Cardiac fibroblast (primary cell): ENCODE data around the gene ATOSA.

ENCODE experiments used
- DNase-seq, 2 donors: peaks; one replicate each; pipeline versions ENCODE4 v3.0.0 to v3.0.0-alpha.2; 2010; ENCODE audit warnings: low read depth in 2 of 2
- H3K4me3 ChIP-seq, 2 donors: replicated peaks in 1 of 2; 1 replicate in 1 of 2; 2 replicates in 1 of 2; pipeline ENCODE4 v1.5.1; 2011; ENCODE audit warnings: low read depth in 2 of 2, low read length in 2 of 2, mild to moderate bottlenecking in 2 of 2, moderate library complexity in 1 of 2
- CTCF ChIP-seq: IDR thresholded peaks from one replicate; pipeline ENCODE4 v1.5.1; 2011; ENCODE audit warnings: low read depth, mild to moderate bottlenecking, low read length, inconsistent platforms

Gene ATOSA

GRCh38 chr15:52679232-52680040 lies at the start of gene ATOSA:
ATOSA (minus strand) TSS chr15:52679388; CDS start chr15:52678021, 1,367 bp downstream.
- peak within 1 kb of the TSS; percentile 76 to 94 for H3K4me3 ChIP-seq
- DNase-seq: peak; percentile 87 to 89
- TF ChIP-seq CTCF: peak; percentile 21

GRCh38 chr15:52728899-52729298 lies 49.7 kb upstream of the ATOSA start:
- no peak for TF ChIP-seq CTCF
- no peak overlapping the region for H3K4me3 ChIP-seq
- DNase-seq: peak; percentile 25 to 82

- TF ChIP-seq CTCF: no peak
- DNase-seq: no peak
Measured at GRCh38 chr15:52727815-52728214, 48.6 kb upstream of the ATOSA start.

GRCh38 chr15:52726195-52726594 lies 47.0 kb upstream of the ATOSA start:
- DNase-seq: no peak
- H3K4me3 ChIP-seq: no peak overlapping the region
- TF ChIP-seq CTCF: no peak

More at GRCh38 chr15:52727815-52728214, 48.6 kb upstream of the ATOSA start:
- H3K4me3 ChIP-seq: no peak overlapping the region

- TF ChIP-seq CTCF: no peak
- DNase-seq: no peak
- no peak overlapping the region for H3K4me3 ChIP-seq
Measured at GRCh38 chr15:52718551-52718950, 39.4 kb upstream of the ATOSA start.

- TF ChIP-seq CTCF: no peak
- DNase-seq: no peak
- no peak overlapping the region for H3K4me3 ChIP-seq
Measured at GRCh38 chr15:52717924-52718323, 38.7 kb upstream of the ATOSA start.
